DND-41 (cell line): Measurements from ENCODE around the gene RAPGEF1.

ENCODE experiments used
- EZH2 ChIP-seq: IDR thresholded peaks from 3 replicates; pipeline ENCODE4 v1.6.1; 2012; ENCODE audit warnings: borderline replicate concordance, low read depth, mild to moderate bottlenecking, moderate library complexity, low read length, inconsistent platforms; ENCODE audit not compliant: severe bottlenecking
- TF ChIP-seq, protein P1 (sequence below): IDR thresholded peaks from 2 replicates; pipeline ENCODE4 v1.5.1; 2012; ENCODE audit warnings: borderline replicate concordance, low read length, moderate library complexity, mild to moderate bottlenecking; ENCODE audit not compliant: poor library complexity, severe bottlenecking; ENCODE audit errors: extremely low read depth

DNA sequence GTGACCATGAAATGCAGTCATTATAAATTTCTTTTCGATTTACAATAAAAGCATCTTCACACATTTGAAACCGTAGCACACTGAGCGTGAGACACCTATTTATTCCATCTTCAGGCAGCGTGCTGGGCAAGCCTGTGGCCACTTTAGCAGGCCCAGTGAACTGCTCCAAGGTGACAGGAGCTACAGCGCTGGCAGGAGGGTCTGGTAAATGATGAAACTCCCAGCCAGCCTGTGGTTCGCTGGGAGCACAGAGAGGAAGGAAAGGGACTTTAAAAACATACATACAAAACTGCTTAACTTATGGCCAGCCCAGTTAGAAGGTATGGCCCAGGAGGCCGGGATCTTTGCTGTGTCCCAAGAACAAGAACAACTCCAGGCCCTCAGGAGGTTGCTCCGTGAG is 5.1 kb downstream of the RAPGEF1 start:
- TF ChIP-seq, protein P1, sequence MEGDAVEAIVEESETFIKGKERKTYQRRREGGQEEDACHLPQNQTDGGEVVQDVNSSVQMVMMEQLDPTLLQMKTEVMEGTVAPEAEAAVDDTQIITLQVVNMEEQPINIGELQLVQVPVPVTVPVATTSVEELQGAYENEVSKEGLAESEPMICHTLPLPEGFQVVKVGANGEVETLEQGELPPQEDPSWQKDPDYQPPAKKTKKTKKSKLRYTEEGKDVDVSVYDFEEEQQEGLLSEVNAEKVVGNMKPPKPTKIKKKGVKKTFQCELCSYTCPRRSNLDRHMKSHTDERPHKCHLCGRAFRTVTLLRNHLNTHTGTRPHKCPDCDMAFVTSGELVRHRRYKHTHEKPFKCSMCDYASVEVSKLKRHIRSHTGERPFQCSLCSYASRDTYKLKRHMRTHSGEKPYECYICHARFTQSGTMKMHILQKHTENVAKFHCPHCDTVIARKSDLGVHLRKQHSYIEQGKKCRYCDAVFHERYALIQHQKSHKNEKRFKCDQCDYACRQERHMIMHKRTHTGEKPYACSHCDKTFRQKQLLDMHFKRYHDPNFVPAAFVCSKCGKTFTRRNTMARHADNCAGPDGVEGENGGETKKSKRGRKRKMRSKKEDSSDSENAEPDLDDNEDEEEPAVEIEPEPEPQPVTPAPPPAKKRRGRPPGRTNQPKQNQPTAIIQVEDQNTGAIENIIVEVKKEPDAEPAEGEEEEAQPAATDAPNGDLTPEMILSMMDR = no peak
- no peak for TF ChIP-seq EZH2
